Fibroblast of villous mesenchyme (primary cell): ENCODE measurements around the gene NRARP. TPM values are rescaled to one million over a fixed set of nuclear protein-coding genes. Genes with fewer than 3 reads are reported as not detected.

Source experiments
- DNase-seq: peaks from one replicate; pipeline ENCODE4 v3.0.0-alpha.2; 2010; ENCODE audit warnings: low read depth
- H3K4me3 ChIP-seq: 2 replicates; pipeline ENCODE4 v1.5.1; 2011; ENCODE audit warnings: low read depth, mild to moderate bottlenecking, low read length
- CTCF ChIP-seq: IDR thresholded peaks from 2 replicates; pipeline ENCODE4 v1.5.1; 2012; ENCODE audit warnings: low read depth, mild to moderate bottlenecking, low read length; ENCODE audit not compliant: insufficient read depth
- total RNA-seq: library from RNA; depleted of rRNA; stranded (reverse); fragments of >200 nt; gene quantifications from 2 replicates; pipeline ENCODE4 v1.2.3, GENCODE V29; 2012

Gene NRARP
- total RNA-seq: under 0.01 and 0.32 TPM in 2 replicates

GRCh38 chr9:137302118-137302448 lies at the start of gene NRARP:
Gene NRARP (minus strand): TSS chr9:137302271. CDS start chr9:137301928, 343 bp downstream.
- H3K4me3 ChIP-seq: peak within 1 kb of the TSS; percentile 54
- no peak for TF ChIP-seq CTCF
- peak; percentile 76 for DNase-seq

GRCh38 chr9:137350696-137351584 lies 48.9 kb upstream of the NRARP start:
- no peak for DNase-seq
- no peak for TF ChIP-seq CTCF
- H3K4me3 ChIP-seq: no peak overlapping the region

- TF ChIP-seq CTCF: no peak
- H3K4me3 ChIP-seq: no peak overlapping the region
- DNase-seq: no peak
These were observed 47.5 kb upstream of the NRARP start for GRCh38 chr9:137349471-137350033.

- no peak for TF ChIP-seq CTCF
- no peak overlapping the region for H3K4me3 ChIP-seq
- DNase-seq: no peak
These were observed 46.8 kb upstream of the NRARP start for GRCh38 chr9:137348769-137349470.

GRCh38 chr9:137347928-137348327 lies 45.9 kb upstream of the NRARP start:
- H3K4me3 ChIP-seq: no peak overlapping the region
- TF ChIP-seq CTCF: no peak
- no peak for DNase-seq

GRCh38 chr9:137342482-137342881 lies 40.4 kb upstream of the NRARP start:
- TF ChIP-seq CTCF: no peak
- no peak overlapping the region for H3K4me3 ChIP-seq
- DNase-seq: no peak
